NCI-H2227 (cell line): ENCODE results near the gene MPC1.
A peak's percentile ranks its signal among the peaks of the same experiment; 100 is the strongest.
"Not testable (repeated sequence)": the region's sequence is repeated elsewhere in the genome, so short reads cannot be mapped to it uniquely, and the experiment has no call there.

Source experiments
- DNase-seq: peaks from one replicate; lab custom pipeline; 2025; ENCODE audit not compliant: unreplicated experiment; lab: John Stamatoyannopoulos, UW

The MPC1 gene

GRCh38 chr6:166408936-166409755 is 26.4 kb upstream of the MPC1 start:
- no peak for DNase-seq

- DNase-seq, result no peak
Measured at GRCh38 chr6:166406197-166406596, 23.5 kb upstream of the MPC1 start.

GRCh38 chr6:166405386-166405785 is 22.6 kb upstream of the MPC1 start:
- no peak for DNase-seq

DNA sequence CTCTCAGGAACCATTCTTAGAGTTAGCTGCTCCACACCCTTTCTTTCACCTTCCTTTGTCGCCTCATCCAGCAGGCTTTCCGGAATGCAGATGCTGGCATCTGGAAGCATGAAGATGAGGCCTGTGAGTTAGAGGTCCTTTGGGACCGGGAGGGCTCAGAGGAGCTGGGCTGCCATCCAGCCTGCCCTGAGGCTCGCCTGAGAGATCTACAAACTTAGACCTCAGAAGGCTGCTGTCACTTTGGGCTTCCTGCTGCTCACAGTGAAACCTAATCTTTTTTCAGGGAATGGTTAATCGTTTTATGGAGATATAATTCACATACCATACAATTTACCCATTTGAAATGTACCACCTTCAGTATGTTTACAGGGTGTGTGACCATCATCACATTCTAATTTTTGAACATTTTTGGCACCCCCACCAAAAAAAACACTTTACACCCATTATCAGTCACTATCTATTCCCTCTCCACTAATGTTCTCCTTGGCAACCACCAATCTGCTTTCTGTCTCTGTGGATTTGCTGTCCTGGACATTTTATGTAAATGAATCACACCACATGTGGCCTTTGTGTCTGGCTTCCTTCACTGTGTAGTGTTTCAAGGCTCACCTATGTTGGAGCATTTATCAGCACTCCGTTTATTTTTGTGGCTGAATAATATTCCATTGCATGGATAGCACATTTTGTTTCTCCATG is 20.0 kb upstream of the MPC1 start:
- DNase-seq, result no peak

DNA sequence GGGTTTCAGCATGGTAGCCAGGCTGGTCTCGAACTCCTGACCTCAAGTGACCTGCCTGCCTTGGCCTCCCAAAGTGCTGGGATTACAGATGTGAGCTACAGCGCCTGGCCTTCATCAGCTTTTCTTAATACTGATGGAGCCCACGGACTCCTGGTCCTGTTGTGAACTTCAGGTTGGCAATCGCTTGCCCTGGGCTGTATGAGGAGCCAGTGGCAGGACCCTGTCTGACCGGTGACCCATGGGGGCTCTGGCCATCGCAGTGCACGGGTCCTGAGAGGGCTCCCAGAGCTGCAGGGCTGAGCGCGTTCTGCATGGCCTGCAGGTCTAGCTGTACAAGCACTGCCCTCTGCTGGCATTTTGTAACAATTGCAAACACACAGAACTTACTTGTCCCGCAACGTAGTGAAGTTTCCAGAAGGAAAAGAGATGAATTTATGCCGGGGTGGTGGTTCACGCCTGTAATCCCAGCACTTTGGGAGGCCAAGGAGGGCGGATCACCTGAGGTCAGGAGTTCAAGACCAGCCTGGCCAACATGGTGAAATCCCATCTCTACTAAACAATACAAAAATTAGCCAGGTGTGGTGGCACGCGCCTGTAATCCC is 18.0 kb upstream of the MPC1 start:
- peak; percentile 56 for DNase-seq

- DNase-seq, result no peak
Measured at GRCh38 chr6:166400181-166400580, 17.4 kb upstream of the MPC1 start.

DNA sequence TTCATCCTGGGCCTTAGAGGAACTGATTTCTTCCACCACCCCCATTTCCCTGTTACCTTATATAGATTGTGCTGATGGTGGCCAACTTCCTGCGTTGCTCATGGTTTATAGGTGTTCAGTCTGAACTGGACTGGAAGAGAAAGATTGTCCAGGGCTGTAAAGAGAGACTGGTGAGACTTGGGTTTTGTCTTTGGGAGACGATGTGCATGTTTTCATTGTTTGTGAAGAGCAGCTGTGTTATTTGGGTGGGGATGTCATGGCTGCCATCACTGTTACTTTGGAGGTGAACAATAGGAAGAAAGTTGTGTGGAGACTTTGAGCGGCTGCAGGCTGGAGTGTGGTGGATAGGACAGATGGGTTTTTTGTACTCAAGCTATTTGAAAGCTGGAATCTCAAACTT is 15.6 kb upstream of the MPC1 start:
- no peak for DNase-seq

- DNase-seq, result no peak
Measured at GRCh38 chr6:166397849-166398248, 15.1 kb upstream of the MPC1 start.

GRCh38 chr6:166395778-166396177 is 13.0 kb upstream of the MPC1 start:
- no peak for DNase-seq

DNA sequence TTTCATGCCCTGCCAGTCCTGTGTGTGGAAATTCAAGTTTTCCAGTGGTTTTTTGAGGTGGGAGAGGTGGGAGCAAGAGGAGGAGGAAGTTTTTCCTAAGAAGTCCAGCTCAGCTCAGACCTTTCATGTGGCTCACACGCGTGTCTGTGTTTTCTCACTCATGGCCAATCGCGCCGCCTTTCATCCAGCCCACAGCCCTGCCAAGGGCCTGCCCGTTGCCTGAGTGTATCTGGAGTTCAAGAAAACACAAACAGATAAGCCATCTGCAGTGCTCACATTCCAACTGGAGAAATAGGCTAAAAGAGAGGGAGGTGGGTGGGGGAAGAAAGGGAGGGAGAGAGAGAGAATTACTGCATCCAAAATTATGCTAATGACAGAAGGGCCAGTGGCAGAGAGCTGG is 12.6 kb upstream of the MPC1 start:
- no peak for DNase-seq

- DNase-seq, result no peak
Measured at GRCh38 chr6:166394036-166394892, 11.5 kb upstream of the MPC1 start.

DNA sequence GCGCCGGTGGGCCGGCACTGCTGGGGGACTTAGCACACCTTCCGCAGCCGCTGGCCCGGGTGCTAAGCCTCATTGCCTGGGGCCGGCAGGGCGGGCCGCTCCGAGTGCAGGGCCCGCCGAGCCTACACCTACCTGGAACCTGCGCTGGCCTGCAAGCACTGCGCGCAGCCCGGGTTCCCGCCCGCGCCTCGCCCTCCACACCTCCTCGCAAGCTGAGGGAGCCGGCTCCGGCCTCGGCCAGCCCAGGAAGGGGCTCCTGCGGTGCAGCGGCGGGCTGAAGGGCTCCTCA is 10.7 kb upstream of the MPC1 start:
- DNase-seq, result no peak

GRCh38 chr6:166392755-166393534 is 10.2 kb upstream of the MPC1 start:
- DNase-seq, result peak; percentile 20

- no peak for DNase-seq
Measured at GRCh38 chr6:166389119-166389518, 6.4 kb upstream of the MPC1 start.

DNA sequence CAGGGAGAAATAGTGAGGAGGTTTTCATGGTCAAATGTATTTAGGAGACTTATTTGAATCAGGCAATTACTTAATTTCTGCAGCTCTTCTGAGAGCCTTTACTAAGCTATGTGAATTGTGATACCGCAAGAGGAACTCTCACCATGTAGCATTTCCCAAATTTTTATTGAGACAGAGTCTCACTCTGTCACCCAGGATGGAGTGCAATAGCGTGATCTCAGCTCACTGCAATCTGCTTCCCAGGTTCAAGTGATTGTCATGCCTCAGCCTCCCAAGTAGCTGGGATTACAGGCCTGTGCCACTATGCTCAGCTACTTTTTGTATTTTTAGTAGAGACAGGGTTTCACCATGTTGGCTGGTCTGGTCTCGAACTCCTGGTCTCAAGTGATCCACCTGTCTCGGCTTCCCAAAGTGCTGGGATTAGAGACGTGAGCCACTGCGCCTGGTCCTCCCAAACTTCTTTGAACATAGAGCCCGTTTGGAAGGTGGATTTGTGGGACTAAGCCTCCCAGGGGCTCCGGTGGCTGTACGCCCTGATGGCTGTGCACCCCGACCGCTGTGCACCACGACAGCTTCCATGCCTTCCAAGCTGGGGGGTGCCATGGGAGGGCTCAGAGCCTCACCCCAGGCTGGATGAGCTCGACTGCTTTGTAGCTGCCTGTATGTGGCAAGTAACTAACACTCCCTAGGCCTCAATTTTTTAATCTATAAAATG is 5.7 kb upstream of the MPC1 start:
- no peak for DNase-seq

- DNase-seq, result no peak
Measured at GRCh38 chr6:166387642-166388289, 5.0 kb upstream of the MPC1 start.

GRCh38 chr6:166387098-166387497 is 4.4 kb upstream of the MPC1 start:
- DNase-seq, result not testable (repeated sequence)

DNA sequence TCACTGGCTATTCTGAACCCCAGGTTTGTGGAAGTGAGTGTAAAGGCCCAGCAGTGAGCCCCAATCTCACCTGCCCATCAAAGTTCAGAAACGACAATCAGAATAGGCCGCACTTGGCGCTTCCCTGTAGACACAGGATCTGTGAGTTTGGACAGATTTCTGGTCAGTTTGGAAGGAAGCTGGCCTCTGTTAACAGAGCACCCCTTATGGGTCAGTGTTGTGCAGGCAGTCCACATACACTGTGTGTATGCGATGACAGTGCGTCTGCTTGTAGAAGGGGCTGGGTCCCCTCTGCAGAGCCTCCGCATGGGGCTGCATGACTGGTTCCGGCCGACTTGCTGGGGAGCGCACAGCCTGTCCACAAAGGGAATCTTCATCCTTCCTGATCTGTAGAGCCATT is 3.4 kb upstream of the MPC1 start:
- no peak for DNase-seq

GRCh38 chr6:166383802-166384363 is 1.1 kb upstream of the MPC1 start:
- peak; percentile 56 for DNase-seq
